Loucy (cell line): ENCODE data around the gene TRIM37.

Experiments
- H2AFZ ChIP-seq: fragments of 200-600 bp; sonication (generic); 2 replicates; pipeline ENCODE4 v1.6.0; 2016; ENCODE audit warnings: antibody characterized with exemption, mild to moderate bottlenecking, low read length, moderate library complexity
- H3F3A ChIP-seq: fragments of 200-600 bp; 2 replicates; pipeline ENCODE4 v1.6.0; 2016; ENCODE audit warnings: antibody characterized with exemption, low read depth, mild to moderate bottlenecking
- H3K27me3 ChIP-seq: fragments of 200-600 bp; sonication (generic); 2 replicates; pipeline ENCODE4 v1.6.1; 2014; ENCODE audit warnings: low read length, mild to moderate bottlenecking; ENCODE audit not compliant: insufficient read depth, poor library complexity, severe bottlenecking
- H3K36me3 ChIP-seq: fragments of 200-600 bp; sonication (generic); 2 replicates; pipeline ENCODE4 v1.6.1; 2016; ENCODE audit warnings: low read length; ENCODE audit not compliant: insufficient read depth
- H3K4me1 ChIP-seq: fragments of 200-600 bp; sonication (generic); 2 replicates; pipeline ENCODE4 v1.5.1; 2014; ENCODE audit warnings: low read length, mild to moderate bottlenecking; ENCODE audit not compliant: insufficient read depth, poor library complexity, severe bottlenecking
- H3K4me2 ChIP-seq: fragments of 200-600 bp; sonication (generic); 2 replicates; pipeline ENCODE4 v1.6.0; 2014; ENCODE audit warnings: antibody characterized with exemption, low read length, low read depth, mild to moderate bottlenecking; ENCODE audit not compliant: poor library complexity, severe bottlenecking
- H3K4me3 ChIP-seq: fragments of 200-600 bp; sonication (generic); 2 replicates; pipeline ENCODE4 v1.5.1; 2014; ENCODE audit warnings: low read length, mild to moderate bottlenecking, mixed read lengths; ENCODE audit not compliant: poor library complexity, severe bottlenecking
- H3K79me2 ChIP-seq: fragments of 200-600 bp; sonication (generic); 2 replicates; pipeline ENCODE4 v1.6.1; 2014; ENCODE audit warnings: low read length; ENCODE audit not compliant: insufficient read depth
- H3K9ac ChIP-seq: fragments of 200-600 bp; sonication (generic); 2 replicates; pipeline ENCODE4 v1.6.0; 2014; ENCODE audit warnings: mild to moderate bottlenecking, low read depth, low read length, moderate library complexity; ENCODE audit not compliant: poor library complexity, severe bottlenecking
- H3K9me2 ChIP-seq: fragments of 200-600 bp; sonication (generic); replicated peaks from 2 replicates; pipeline ENCODE4 v1.6.1; 2016; ENCODE audit warnings: low read depth, low read length, mixed read lengths
- H3K9me3 ChIP-seq: fragments of 200-600 bp; sonication (generic); 2 replicates; pipeline ENCODE4 v1.6.1; 2014; ENCODE audit warnings: mild to moderate bottlenecking, antibody characterized with exemption, low read length, low read depth; ENCODE audit not compliant: insufficient read depth
- H4K20me1 ChIP-seq: fragments of 200-600 bp; sonication (generic); 2 replicates; pipeline ENCODE4 v1.6.0; 2014; ENCODE audit warnings: antibody characterized with exemption, low read length, mild to moderate bottlenecking; ENCODE audit not compliant: insufficient read depth, poor library complexity, severe bottlenecking
- CTCF ChIP-seq: fragments of 200-600 bp; sonication (generic); conservative IDR thresholded peaks from 2 replicates; pipeline ENCODE4 v1.5.1; 2014; ENCODE audit warnings: mild to moderate bottlenecking, antibody characterized with exemption, low read length
- EZH2phosphoT487 ChIP-seq: fragments of 200-600 bp; IDR thresholded peaks from 2 replicates; pipeline ENCODE4 v1.6.1; 2018; ENCODE audit warnings: antibody characterized with exemption, mild to moderate bottlenecking, moderate library complexity, borderline replicate concordance

TRIM37 gene

GRCh38 chr17:59126809-59127417 lies 20.2 kb upstream of the TRIM37 start:
- Histone ChIP-seq H3K9me2 (no peaks in the 10 kb centered on the region), H3K79me2 (peaks cover 47% of the 10 kb centered on the region; the same call in 1 of the 2 replicates), H3K27me3 (no peaks in the 10 kb centered on the region), H3F3A (no peaks in the 10 kb centered on the region), H2AFZ (no peak overlapping the region), H3K9ac (no peak overlapping the region), H3K9me3 (no peaks in the 10 kb centered on the region), H3K4me2 (no peak overlapping the region), H4K20me1 (peaks cover 3% of the 10 kb centered on the region), H3K4me3 (no peak overlapping the region), H3K36me3 (peaks cover 52% of the 10 kb centered on the region; the same call in 1 of the 2 replicates), H3K4me1 (no peaks in the 10 kb centered on the region)
- TF ChIP-seq EZH2phosphoT487 (no peak), CTCF (no peak)

GRCh38 chr17:59124665-59125064 lies 18.0 kb upstream of the TRIM37 start:
- H3F3A ChIP-seq = no peaks in the 10 kb centered on the region
- no peaks in the 10 kb centered on the region for H3K9me3 ChIP-seq

DNA sequence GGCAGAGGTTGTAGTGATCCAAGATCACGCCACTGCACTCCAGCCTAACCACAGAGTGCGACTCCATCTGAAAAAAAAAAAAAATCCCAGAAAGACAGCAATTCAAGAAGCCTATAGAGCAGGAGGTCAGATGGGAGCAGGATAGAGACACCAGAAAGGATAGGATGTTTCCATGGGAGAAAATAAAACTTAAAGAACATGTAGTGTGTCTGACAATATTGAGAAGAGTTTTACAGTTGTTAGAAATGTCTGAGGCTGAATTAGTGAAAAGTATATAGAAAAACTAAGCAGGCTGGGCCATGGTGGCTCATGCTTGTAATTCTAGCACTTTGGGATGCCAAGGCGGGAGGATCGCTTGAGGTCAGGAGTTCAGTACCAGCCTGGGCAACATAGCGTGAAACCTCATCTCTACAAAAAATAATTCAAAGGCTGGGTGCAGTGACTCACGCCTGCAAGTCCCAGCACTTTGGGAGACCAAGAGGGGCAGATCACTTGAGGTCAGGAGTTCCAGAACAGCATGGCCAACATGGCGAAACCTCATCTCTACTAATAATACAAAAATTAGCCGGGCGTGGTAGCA lies 15.3 kb upstream of the TRIM37 start:
- no peaks in the 10 kb centered on the region for H3K27me3 ChIP-seq
- no peaks in the 10 kb centered on the region for H3F3A ChIP-seq
- TF ChIP-seq EZH2phosphoT487 (no peak), CTCF (no peak)
- H3K4me1 ChIP-seq = no peaks in the 10 kb centered on the region
- no peak overlapping the region for H3K9ac ChIP-seq
- H3K9me3 ChIP-seq = no peaks in the 10 kb centered on the region
- no peak overlapping the region for H3K4me3 ChIP-seq
- no peaks in the 10 kb centered on the region for H3K9me2 ChIP-seq
- peaks cover 42% of the 10 kb centered on the region; the same call in 1 of the 2 replicates for H3K79me2 ChIP-seq
- H3K4me2 ChIP-seq = no peak overlapping the region
- peaks cover 8% of the 10 kb centered on the region for H4K20me1 ChIP-seq
- H3K36me3 ChIP-seq = peaks cover 62% of the 10 kb centered on the region; the same call in 1 of the 2 replicates
- no peak overlapping the region for H2AFZ ChIP-seq

More at GRCh38 chr17:59124665-59125064, 18.0 kb upstream of the TRIM37 start:
- no peak overlapping the region for H2AFZ ChIP-seq
- no peaks in the 10 kb centered on the region for H3K27me3 ChIP-seq
- H3K9me2 ChIP-seq = no peaks in the 10 kb centered on the region
- H3K9ac ChIP-seq = no peak overlapping the region
- peaks cover 53% of the 10 kb centered on the region; the same call in 1 of the 2 replicates for H3K79me2 ChIP-seq
- no peaks in the 10 kb centered on the region for H3K4me1 ChIP-seq
- peaks cover 66% of the 10 kb centered on the region; the same call in 1 of the 2 replicates for H3K36me3 ChIP-seq
- no peak overlapping the region for H3K4me2 ChIP-seq
- H3K4me3 ChIP-seq = no peak overlapping the region
- peaks cover 3% of the 10 kb centered on the region for H4K20me1 ChIP-seq
- TF ChIP-seq EZH2phosphoT487 = no peak
- TF ChIP-seq CTCF = no peak
